Stomach (tissue), 4 donors: ENCODE measurements around the gene ST8SIA6.

Source experiments
- CTCF ChIP-seq, 7 experiments: fragments of 450-650 bp in 4 of 7; fragments of 200-600 bp in 3 of 7; sonication (generic) in 3 of 7; IDR thresholded peaks; one replicate each; pipeline ENCODE4 v1.5.1; 2016 to 2019; ENCODE audit warnings: antibody characterized with exemption in 7 of 7, control low read depth in 2 of 7, mild to moderate bottlenecking in 1 of 7
- POLR2A ChIP-seq, 4 donors: fragments of 450-650 bp; IDR thresholded peaks; one replicate each; pipeline ENCODE4 v1.6.1; 2016; ENCODE audit warnings: antibody characterized with exemption in 4 of 4, control low read depth in 2 of 4, mild to moderate bottlenecking in 1 of 4, moderate library complexity in 1 of 4

DNA sequence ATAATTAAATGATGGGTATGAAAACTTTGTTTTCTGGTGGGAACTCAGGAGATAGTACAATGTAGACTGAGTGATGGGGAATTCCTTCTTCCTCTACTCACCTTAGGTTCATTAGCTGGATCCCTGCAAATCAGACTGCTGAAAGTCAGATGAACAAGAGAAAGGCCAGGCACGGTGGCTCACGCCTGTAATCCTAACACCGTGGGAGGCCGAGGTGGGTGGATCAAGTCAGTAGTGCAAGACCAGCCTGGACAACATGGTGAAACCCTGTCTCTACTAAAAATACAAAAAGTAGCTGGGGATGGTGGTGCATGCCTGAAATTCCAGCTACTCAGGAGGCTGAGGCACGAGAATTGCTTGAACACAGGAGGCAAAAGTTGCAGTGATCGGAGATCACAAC is 28.7 kb upstream of the ST8SIA6 start:
- TF ChIP-seq CTCF (IDR thresholded peaks at IDR 0.05): no peak
- TF ChIP-seq POLR2A (IDR thresholded peaks at IDR 0.05): no peak
